ENCODE measurements around the gene TRAF3.

TRAF3 gene, protein sequence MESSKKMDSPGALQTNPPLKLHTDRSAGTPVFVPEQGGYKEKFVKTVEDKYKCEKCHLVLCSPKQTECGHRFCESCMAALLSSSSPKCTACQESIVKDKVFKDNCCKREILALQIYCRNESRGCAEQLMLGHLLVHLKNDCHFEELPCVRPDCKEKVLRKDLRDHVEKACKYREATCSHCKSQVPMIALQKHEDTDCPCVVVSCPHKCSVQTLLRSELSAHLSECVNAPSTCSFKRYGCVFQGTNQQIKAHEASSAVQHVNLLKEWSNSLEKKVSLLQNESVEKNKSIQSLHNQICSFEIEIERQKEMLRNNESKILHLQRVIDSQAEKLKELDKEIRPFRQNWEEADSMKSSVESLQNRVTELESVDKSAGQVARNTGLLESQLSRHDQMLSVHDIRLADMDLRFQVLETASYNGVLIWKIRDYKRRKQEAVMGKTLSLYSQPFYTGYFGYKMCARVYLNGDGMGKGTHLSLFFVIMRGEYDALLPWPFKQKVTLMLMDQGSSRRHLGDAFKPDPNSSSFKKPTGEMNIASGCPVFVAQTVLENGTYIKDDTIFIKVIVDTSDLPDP

DNA sequence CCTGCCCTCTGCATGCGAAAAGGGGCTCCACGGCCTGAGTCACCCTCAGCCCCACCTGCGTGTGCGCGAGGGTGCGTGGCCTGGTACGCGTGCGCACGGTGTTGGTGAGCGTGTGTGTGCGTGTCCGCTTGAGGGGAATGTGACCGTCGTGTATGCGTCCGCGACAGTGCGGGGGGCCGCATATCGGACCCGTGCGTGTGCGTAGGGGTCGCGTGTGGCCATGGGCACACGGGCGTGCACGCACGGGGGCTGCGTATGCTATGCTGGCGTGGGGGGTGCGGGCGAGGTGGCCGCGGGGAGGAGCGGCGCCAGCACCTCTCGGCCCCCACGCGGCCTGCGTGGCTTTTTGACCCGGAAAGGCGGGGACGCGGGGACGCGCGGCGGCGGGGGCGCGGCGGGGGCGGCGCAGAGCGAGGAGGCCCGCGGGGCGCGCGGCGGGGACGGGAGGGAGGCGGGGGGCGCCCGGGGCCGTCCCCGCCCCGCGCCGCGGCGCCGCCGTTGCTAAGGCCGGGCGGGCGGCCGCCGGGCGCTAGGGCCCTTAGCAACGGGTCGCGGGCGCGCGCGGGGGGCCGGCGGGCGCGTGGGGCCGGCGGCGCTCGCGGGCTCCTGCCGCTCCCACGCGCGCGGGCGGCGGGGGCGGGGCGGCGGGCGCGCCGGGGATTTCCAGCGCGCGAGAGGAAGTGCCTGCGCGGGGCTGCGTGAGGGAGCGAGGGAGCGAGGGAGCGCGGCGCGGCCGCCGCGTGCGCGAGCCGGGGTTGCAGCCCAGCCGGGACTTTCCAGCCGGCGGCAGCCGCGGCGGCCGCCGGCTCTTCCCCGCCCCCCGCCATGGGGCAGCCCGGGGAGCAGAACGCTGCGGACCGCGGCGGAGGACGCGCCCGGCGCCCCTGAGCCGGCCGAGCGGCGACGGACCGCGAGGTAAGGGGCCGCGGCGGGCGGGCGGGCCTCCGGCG is at the start of gene TRAF3:
Gene TRAF3 (plus strand): TSS at position 689 of the 950 bp plus-strand sequence. CDS start 92,753 bp downstream, outside the sequence.
- DNase-seq: no peak

DNA sequence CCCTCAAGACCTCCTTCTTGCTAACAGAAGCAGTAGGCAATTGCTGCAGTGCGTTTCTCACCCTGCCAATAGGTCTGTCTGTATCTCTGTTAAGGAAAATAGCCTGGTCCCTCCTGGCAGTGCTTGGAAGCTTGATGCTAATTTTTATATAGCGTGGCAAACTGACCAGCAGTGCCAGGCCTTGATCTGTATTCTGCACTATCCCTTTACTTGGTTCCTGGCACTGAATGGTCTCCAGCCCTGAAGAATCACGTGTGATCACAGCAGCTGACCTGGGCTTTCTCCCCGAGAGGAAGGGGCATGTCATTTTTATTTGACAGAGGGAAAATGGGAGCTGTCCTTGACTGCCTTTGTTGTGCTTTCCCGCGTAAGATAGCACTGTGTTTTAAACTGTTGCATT is 48.7 kb upstream of the TRAF3 start:
- no peak for DNase-seq

DNA sequence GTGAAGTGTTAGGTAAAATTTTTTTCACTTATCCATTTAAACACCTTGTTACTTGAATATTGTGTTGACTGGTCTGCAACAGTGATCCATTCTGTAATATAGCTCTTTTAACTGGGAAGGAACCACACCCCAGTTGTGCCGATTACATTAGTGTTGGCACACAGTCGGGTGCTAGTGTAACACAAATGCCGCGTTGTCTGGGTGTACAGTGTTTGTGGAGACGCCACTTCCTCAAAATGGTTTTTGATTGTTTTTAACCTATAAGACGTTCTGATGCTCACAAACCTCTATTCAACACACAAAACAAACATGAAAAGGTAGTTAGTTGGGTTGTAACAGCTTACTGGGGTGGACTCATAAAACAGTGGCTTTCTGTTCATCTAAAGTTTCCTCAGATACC is 48.0 kb upstream of the TRAF3 start:
- no peak for DNase-seq

DNA sequence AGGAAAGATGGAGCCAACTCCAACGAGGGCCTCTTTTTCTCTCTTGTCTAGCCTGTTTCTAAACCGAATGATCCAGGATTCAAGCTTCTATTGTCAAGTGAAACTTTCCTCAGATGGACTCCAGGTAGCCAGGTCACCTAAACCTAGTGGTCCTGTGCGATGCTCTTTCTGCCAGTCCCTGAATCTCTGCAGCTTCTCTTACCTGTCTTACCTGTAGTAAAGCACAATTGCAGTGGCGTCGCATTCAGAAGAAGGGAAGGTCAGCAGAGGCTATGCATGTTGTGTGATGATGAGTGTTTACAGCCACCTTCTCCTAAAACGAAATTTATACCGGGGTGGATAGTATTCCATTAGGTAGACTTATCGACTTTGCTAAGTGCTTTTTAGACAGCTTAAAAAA is 47.4 kb upstream of the TRAF3 start:
- no peak for DNase-seq

DNA sequence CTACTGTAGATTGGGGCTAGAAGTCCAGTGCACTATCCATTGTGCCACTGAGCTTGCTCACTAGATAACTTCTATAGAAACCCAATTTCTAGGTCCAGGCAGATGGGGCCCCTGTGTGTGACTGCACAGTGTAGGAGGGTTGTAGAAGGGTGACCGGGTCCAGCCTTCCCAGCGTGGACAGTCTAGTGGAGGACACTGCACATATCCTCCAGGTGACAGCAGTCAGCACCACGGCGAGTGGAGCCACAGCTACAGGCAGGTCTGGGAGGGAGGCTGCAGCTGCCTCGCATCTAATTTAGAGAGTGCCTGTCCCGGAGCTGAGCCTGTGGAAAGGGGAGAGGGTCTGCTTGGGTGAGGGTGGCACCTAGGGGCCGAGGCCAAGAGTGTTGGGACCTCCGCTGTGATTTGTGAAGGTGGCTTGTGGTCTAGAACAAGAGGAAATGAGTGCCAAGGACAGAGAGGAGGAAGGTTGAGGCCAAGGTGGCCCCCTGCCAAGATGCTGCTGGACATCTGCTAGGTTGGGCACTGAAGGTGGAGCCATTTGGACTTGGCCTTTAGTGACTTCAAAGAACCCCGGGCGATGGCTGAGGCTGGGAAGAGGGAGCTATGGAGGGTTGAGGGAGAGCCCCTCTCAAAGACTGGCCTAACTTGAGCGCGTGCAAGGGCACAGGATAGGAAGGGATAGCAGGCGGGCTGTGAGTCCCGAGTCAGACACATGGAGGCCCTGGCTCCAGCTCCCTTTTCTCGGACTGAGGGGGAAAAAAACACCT is 46.0 kb upstream of the TRAF3 start:
- no peak for DNase-seq

DNA sequence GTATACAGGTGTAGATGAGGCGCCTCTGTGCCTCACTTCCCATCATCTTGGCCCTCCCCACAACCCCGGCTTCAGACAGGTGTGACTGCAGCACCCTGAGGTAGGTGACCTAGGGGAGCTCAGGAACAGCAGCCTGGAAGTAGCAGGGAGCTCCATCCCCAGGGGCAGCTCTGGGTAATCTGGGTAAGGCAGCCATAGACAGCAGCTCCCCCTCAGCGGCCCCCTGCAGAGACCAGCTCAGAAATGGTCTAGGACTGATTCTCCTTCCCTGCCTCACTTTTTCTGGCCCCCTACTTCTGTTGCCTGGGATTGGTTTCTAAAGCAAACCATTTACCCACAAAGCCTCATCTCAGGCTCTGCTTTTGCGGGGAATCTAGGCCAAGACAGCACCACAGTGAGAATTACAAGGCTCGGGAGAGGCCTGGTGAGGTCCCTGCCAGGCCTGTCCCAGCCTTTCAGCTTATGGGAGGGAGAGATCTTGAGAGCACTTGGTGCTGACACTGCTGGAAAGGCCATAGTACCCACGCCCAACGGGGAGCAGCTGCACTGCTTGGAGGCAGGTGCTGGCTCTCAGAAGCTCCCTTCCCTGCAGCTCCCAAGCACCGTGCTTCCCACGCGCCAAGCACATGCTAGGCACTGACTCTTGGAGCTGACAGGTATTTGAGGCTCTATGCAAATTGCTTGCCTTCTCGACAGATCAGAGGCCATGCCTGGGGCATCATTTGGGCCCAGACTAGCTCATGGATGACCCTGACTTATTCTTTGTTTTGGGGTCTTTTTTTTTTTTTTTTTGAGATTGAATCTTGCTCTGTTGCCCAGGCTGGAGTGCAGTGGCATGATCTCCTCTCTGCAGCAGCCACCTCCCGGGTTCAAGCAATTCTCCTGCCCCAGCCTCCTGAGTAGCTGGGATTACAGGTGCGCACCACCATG is 45.1 kb upstream of the TRAF3 start:
- DNase-seq: no peak

DNA sequence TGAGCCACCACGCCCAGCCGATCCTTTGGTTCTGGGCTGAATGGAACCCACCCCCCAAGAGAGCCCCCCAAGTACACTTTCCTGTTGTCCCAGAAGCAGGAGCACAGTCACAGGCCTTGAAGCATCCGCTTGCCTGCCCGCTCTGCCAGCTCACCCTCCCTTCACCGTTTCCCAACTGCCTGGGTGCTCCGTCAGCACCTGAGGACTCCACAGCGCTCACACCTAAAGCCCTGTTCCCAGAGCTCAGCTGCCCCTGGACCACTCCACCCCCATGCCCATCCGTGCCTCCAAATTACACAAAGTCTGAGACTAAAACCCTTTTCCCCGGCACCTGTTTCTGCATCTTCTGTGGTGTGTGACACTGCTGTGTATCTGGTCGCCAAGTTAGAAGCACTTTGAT is 44.3 kb upstream of the TRAF3 start:
- DNase-seq: no peak

DNA sequence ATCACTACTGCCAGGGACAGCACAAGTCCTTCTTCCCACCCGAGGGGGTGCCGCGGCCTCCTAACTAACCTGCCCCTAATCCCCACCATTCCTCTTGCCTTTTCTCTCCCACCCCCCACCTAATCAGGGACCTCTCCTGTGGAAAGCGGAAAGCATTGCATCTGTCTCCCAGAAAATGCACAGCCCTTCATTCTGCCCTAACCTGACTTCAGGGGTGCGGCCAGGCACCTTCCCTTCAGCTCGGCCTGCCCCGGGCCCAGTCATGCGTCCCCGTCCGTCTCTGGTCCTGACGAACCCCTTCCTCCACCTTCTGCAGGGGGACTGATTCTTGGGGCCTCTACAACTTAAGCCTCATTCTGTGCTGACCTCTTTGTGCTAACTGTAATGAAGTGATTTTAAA is 43.9 kb upstream of the TRAF3 start:
- DNase-seq: no peak

DNA sequence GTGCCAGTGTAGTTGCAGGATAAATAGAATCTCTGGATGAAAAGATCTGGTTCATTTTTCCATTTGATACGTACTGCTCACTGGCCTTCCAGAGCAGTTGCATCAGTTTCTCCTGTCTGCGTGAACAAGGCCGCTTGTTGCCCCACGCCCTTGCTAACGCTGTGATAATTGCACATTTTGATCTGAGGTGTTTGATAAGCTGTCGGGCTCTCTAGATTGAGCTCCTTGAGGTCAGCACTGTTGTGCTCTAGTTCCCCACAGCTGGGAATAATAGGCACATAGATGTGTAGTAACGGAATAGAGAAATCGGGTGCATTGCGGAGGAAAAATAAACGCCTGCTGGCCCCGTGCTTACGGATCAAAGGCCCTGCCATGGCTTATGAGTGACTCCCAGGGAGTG is 42.8 kb upstream of the TRAF3 start:
- DNase-seq: no peak

DNA sequence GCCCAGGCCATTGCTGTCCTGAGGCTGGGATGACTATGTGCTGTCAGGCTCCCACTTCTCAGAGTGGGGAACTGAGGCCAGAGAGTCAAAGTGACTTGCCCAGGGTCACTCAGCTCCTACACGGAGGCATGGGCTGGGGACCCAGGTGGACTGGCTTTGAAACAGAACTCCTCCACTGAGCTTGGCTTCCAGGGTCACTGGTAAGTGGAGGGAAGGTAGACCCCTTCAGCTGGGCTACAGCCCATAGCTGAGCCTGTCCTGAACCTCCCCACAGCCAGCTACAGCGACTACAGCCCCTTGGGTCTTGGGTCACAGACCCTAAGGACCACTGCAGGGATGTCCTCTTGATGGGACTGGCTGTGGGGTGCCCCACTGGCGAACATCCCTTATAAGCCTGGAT is 40.3 kb upstream of the TRAF3 start:
- DNase-seq: no peak

DNA sequence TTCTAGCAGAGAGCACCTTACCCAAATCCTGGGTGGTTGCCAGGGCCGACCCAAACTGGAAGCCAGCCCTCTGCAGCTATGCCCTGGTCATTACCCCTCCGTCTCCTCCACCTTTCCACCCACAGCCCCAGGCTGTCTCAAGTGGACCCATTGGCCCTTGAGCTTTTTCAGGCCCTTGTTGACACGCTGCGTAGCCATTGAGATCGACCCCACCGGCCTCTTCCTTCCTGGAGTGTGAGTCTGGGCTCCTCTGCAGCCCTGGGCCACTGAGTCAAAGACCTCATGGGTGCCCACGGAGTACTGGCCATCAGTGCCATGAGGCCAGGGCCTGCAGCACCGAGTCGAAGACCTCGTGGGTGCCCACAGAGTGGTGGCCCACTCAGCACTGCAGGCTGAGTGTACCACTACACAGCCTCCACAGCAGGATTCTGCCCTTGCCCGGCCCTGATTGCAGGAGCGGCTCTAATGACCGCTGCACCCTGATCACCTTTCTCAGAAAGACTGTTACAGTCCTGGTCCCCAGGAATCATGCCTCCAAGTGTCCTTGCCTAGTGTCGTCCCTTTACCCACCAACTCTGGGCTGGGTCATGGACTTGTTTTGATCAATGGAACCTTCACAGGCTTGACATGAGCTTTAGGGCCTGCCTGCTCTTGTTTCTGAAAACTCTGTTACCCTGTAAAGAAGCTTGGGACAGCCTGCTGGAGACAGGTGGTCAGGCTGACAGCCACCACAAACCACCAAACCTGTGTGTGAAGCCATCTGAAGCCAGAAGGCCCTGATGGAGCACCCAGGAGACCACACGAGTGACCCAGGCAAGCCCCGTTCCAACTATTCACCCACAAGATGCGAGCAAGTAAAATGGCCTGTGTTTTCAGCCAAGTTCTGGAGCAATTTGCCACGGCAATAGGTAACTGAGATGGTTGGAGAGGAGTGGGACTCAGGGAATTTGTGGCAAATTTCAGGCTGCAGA is 39.6 kb upstream of the TRAF3 start:
- no peak for DNase-seq

DNA sequence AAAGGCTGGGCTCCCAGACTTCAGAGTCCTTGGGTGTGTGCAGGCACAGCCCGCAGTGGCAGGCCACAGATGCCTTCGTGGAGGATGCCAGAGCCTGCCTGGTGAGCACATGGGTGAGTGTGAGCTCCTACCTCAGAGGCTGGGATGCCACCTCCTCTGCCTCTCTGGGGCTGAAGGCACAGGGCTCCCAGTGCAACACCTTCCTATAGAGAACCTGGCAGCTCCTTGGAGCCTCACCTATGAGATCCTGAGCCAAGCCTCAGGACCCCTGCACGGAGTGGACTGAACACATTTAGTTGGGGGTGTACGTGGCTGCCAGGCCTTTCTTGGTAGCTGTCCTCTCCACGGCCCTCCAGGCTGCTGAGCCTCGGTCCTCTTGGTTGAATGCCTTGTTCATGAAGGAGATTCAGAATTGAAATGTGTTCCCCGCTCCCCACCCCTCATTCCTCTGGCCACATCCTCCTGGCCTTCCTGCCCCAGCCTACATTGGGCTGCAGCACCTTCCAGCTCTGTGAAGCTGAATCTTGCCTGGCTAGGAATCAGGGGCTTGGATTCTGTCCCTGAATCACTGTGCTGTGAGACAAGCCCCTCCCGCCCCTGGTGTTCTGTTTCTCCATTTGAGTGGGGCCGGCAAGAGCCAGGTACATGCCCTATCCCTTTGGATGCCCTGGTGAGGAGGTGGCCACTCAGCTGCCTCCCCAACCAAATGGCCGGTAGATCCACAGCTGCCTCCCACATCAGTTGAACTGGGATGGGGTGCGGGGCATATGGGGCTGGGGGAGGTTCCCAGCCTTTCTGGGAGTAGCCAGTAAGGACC is 38.7 kb upstream of the TRAF3 start:
- DNase-seq: no peak

DNA sequence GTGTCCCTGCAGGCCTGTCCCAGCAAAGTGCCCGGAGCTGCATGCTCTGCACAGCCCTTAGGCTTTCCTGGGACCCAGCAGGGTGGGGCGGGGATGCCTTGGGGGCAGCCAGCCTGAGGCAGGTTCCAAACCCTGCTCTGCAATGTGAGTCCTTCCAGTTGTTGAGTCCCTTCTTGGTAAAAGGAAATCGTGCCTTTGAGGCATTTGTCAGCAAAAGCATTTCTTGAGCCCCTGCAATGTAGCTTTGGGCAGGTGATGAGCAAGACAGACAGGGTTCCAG is 38.1 kb upstream of the TRAF3 start:
- DNase-seq: no peak

DNA sequence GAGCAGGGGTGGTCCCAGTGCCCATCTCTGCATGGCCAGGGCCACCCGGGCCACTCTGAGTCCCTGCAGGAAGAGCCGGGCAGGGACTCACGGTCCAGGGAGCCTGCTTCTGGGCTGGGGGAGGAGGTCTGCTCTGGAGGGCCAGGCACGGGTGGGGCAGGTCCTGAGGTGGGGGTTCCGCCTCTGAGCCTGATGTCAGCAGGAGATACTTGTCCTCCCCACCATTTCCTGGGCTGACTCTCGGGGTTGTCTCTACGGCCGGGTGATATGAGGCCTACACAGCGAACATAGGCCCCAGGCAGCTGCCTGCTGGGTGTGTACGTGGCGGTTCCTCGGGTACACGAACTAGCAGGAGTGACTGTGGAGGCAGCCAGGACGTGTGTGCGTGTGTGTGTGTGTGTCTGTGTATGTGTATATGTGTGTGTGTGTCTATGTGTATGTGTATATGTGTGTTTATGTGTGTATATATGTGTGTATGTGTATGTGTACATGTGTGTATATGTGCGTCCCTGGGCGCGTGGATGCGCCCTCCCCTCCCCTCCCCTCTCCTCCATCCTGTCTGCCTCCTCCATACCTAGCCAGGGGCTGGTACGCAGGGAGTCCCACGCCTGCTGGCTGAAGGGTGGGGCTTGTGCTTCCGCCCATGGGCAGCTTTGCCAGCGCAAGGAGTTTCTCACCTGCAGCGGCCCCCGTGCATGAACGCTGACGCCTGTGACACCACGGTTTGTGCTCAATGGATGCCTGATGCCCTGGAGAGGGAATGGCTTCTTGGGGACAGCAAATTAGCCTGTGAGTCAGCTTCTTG is 30.4 kb upstream of the TRAF3 start:
- DNase-seq: no peak

DNA sequence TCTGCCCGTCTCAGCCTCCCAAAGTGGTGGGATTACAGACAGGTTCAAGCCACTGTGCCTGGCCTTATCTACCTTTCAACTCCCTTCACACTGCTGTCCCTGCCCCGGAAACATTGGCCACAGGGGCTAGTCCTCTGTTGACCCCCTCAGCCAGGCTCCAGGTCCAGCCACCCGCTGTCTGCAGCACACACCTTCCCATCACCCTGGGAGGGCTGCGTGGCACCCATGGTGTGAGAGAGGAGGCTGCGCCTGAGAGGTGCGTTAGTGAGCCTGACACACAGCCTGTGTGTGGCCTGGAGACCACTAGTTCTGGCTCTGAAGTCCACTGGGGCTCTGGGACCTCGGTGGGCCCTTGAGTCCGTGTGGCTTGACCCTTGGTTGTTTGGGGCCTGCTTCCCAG is 28.4 kb upstream of the TRAF3 start:
- no peak for DNase-seq

DNA sequence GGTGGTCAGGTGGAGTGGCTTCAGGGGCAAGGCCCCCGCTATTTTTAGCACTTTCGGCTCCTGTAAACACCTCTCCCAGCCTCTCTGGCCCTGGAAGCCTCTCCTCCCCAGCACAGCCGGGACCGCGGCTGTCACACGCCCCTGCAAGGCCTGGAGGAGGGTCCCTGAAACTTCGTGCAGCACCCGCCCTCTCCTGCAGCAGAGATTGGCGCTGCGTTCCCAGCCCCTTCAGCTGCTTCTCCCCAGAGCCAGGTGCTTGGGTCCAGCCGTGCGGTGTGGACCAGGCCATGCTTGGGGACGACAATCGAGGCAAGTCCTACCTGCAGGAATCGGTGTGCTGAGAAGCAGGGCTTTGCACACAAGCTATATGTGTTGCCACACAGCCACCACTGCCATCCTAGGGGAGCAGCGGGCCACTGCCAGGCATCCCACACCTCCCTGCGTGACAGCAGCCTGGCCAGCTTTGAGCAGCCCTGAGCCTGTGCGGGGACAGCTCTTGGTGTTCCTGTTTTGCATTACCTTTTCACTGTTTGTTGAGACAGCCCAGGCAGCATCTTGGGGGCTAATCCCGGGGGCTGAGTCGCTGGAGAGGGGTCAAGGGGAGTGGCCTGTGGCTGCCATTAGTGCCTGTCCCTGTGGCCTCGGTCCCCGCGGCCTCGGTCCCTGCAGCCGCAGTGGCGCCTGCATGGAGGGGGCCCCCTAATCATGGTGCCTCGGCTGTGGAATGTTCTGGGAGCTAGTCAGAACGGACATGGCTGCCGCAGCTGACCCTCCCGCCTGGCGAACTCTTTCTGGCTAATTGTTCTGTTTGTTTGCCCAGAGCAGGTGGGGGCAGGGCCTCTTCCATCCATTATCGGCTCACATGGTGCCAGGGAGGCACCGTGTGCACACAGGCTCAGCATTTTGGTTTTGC is 27.6 kb upstream of the TRAF3 start:
- DNase-seq: peak; percentile 49

DNA sequence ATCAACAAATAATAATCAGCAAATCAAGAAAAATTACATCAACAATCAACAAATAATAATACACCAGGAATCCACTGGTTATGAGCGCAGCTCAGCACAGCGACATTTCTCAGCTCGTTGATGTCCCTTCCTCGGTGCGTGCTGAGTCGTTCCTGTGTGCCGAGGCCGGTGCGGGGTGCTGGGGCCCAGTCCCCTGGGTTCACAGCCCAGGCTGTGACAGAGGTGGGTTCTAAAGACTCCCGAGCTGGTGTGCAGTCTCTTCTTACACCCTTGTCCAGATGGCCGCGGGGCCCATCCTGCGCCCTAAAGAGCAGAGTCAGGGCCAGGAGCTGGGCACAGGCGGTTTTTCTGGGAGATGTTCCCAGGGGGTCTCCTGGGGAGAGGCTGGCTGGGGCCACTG is 26.9 kb upstream of the TRAF3 start:
- DNase-seq: no peak

DNA sequence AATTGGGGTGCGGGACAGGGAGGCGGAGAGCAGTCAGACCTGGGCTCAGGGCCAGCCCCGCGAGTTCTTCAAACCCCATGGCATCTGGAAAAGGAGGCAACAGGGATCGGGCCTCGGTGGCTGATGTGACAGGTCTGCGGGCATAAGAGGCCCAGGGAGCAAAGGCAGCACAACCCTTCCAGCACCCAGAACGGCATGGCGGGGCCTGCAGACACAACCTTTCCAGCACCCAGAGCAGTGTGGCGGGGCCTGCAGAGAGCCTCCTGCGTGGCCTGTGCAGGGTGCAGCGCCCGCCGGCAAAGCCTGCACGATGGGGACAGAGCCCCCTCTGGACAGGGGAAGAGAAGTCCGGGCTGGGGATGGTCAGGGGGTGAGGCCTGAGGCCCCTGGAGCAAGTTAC is 26.2 kb upstream of the TRAF3 start:
- no peak for DNase-seq

Measured in SHP77 treated with DMSO at 0.1 percent for 48 hours (cell line).